AG09319 (cell line): ENCODE data around the gene MOK.
A peak's percentile ranks its signal among the peaks of the same experiment; 100 is the strongest.

ENCODE experiments used
- DNase-seq: peaks from one replicate; pipeline ENCODE4 v3.0.0-alpha.2; 2010; ENCODE audit warnings: low read depth; ENCODE audit errors: extremely low read depth
- TF ChIP-seq, protein P1 (sequence below): IDR thresholded peaks from 2 replicates; pipeline ENCODE4 v1.5.1; 2011; ENCODE audit warnings: low read depth, mild to moderate bottlenecking, inconsistent platforms, low read length, moderate library complexity

Gene MOK

DNA sequence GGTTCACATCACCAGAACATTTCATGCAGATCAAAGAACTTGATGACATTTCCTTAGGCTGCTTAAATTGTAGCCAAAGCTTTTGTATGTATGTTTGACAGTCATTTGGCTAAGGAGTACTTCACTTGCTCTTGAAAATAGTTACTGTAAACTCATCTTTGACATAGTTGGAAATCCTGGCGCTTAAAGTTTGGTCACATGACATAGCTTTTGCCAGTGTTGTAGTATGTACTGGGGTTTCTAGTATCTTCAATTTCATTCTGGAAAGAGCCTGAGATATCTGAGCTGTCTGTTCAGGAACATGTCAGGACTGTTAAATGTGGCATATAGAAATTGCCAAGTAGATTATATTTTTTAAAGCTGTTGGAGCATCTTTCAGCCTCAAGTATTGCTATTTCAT, 109.5 kb downstream of the MOK start:
- DNase-seq: no peak
- TF ChIP-seq, protein P1, sequence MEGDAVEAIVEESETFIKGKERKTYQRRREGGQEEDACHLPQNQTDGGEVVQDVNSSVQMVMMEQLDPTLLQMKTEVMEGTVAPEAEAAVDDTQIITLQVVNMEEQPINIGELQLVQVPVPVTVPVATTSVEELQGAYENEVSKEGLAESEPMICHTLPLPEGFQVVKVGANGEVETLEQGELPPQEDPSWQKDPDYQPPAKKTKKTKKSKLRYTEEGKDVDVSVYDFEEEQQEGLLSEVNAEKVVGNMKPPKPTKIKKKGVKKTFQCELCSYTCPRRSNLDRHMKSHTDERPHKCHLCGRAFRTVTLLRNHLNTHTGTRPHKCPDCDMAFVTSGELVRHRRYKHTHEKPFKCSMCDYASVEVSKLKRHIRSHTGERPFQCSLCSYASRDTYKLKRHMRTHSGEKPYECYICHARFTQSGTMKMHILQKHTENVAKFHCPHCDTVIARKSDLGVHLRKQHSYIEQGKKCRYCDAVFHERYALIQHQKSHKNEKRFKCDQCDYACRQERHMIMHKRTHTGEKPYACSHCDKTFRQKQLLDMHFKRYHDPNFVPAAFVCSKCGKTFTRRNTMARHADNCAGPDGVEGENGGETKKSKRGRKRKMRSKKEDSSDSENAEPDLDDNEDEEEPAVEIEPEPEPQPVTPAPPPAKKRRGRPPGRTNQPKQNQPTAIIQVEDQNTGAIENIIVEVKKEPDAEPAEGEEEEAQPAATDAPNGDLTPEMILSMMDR: no peak

DNA sequence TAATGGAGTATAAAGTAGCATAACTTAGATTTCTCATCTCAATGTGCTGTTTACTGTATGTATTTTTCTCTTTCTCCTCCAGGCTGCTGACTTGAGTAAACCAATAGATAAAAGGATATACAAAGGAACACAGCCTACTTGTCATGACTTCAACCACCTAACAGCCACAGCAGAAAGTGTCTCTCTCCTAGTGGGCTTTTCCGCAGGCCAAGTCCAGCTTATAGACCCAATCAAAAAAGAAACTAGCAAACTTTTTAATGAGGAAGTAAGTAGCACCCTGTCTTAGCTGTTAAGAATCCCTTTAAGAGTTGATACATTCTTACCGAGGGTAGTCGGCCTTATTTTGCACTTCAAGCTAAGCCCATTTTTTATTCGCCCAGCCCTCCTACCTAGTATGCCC, 110.1 kb downstream of the MOK start:
- DNase-seq: no peak
- TF ChIP-seq, protein P1: no peak

DNA sequence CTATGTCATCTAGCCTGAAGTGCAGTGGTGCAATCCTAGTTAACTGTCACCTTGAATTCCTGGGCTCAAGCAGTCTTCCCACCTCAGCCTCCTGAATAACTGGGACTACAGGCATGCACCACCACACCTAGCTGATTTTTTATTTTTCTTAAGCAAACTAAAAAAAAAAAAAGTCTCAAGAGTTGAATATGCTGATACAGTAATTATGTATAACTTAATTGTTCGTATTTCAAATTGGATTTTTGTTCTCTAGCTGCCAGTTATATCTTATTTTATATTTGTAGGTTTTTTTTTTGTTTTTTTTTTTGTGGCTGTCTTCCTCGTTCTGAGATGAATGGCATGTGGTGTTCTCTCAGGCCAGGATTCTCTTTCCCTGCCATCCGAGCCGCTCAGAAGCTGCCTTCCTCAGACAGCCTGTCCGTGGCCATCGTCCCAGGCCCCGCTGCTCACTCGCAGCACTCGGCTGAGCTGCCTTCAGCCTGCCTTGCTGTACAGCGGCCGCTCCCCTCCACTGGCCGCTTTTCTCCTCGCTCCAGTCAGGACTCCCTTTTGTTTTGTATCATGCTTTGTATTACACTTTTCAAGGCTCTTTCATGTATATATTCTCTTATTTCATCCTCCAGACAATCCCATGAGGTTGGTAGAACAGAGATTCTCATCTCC, 112.0 kb downstream of the MOK start:
- TF ChIP-seq, protein P1: no peak
- DNase-seq: no peak

DNA sequence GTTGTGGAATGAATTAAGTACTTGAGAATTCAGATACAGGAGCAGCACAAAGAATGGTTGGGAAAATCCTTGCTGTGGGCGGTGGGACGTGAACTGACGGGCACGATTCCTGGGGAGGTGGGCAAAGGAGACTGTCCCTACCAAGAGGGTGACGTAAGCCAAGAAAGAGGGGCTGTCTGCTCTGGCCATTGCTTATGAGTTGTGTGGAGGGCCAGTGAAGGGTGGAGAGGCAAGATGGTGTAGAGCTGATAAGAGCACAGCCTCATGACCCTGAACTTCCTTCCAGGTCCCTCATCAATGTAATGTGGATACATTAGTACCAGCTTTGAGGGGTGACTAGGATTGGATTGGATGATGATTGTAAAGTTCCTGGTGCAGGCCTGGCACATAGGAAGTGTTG, 115.1 kb downstream of the MOK start:
- TF ChIP-seq, protein P1: no peak
- no peak for DNase-seq

DNA sequence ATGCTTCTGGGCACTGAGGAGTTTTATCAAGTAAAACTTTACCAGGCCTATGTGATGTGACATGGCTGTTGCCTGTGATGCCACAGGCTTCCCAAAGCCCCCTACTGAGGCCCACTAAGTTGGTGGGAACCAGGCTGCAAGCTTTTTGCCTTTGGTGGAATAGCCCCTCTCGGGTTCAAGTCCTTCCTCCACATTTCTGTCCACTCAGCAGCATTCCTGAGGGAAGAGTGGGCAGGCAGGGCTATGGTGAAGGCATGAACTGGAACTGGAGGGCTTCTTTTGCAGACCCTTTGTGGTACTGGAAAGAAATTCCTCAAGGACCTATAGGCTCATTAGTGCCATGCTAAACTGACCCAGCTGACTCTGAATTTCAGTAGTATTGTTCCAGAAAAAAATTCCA, 116.8 kb downstream of the MOK start:
- DNase-seq: no peak
- TF ChIP-seq, protein P1: no peak

DNA sequence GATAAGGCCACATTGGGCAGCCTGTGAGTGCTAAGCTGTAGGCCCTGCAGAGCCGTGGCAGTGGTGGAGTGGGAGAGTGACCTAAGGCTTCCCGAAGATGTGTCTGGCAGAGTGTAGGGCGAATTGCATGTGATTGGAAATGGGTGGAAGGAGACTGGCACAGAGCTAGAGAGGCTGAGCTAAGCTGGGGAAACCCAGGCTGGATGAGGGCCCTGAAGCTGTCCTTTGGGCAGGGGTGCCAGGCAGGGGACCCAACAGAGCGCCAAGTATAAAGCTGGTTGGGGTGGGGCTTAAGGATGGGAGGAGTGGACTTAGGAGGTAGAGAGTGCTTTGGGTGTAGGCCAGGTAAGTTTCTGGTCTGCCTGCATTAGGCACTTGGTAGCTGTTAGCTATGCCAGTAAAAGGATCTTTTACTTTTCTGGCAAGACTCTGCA, 117.4 kb downstream of the MOK start:
- TF ChIP-seq, protein P1: no peak
- no peak for DNase-seq

DNA sequence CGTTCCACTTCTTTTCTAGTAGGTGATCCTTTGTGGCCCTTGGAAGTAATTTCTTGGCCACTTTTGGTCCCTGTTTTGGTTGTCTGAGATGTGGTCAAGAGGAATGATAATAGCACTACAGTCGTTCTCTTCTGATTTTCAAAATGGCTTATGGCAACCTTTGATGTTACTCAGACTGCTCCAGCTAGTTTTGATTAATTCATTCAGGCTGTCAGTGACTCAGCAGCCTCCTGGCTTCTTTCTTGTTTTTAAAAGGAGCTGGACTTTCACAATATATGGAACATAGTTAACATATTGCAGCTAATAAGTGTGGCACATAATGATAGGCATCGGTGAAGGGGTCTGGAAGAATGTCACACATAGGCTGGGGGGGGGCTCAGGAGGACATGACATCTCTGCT, 117.9 kb downstream of the MOK start:
- TF ChIP-seq, protein P1: no peak
- peak; percentile 57 for DNase-seq
